Glutamatergic neuron (in vitro differentiated cells): ENCODE data around the gene LIPC. TPM values are rescaled to one million over a fixed set of nuclear protein-coding genes. Genes with fewer than 3 reads are reported as not detected.

ENCODE experiments used
- DNase-seq: peaks from one replicate; pipeline ENCODE4 v3.0.0; 2022
- H3K27ac Mint-ChIP-seq: one replicate; pipeline ENCODE4 v1.8.0; 2020; ENCODE audit warnings: mild to moderate bottlenecking, mixed read lengths, inconsistent platforms; ENCODE audit not compliant: unreplicated experiment
- H3K27me3 Mint-ChIP-seq: one replicate; pipeline ENCODE4 v1.8.0; 2020; ENCODE audit warnings: mild to moderate bottlenecking, moderate library complexity, mixed read lengths, inconsistent platforms; ENCODE audit not compliant: unreplicated experiment
- H3K36me3 Mint-ChIP-seq: one replicate; pipeline ENCODE4 v1.8.0; 2020; ENCODE audit warnings: mild to moderate bottlenecking, mixed read lengths, inconsistent platforms; ENCODE audit not compliant: unreplicated experiment
- H3K4me1 Mint-ChIP-seq: one replicate; pipeline ENCODE4 v1.8.0; 2020; ENCODE audit warnings: mild to moderate bottlenecking, low read depth, mixed read lengths, inconsistent platforms; ENCODE audit not compliant: unreplicated experiment
- H3K4me3 Mint-ChIP-seq: one replicate; pipeline ENCODE4 v1.8.0; 2020; ENCODE audit warnings: mild to moderate bottlenecking, mixed read lengths, inconsistent platforms; ENCODE audit not compliant: unreplicated experiment
- H3K9me3 Mint-ChIP-seq: one replicate; pipeline ENCODE4 v1.8.0; 2020; ENCODE audit warnings: mild to moderate bottlenecking, moderate library complexity, mixed read lengths, inconsistent platforms; ENCODE audit not compliant: unreplicated experiment
- total RNA-seq: library from RNA; stranded (reverse); fragmentation: NEBNext Ultra II Directional; extraction: Animal tissue kit (Norgen Biotek cat#: 25700); gene quantifications from one replicate; pipeline ENCODE4 v1.2.1, GENCODE V29; 2021; ENCODE audit not compliant: unreplicated experiment
- TF ChIP-seq, protein P1 (sequence below): fragments of 200-600 bp; sonication (generic); IDR thresholded peaks from one replicate; pipeline ENCODE4 v1.5.0; 2021; ENCODE audit not compliant: partially characterized antibody, unreplicated experiment

The LIPC gene
- total RNA-seq, 1 donor from 2014 or later = not detected

DNA sequence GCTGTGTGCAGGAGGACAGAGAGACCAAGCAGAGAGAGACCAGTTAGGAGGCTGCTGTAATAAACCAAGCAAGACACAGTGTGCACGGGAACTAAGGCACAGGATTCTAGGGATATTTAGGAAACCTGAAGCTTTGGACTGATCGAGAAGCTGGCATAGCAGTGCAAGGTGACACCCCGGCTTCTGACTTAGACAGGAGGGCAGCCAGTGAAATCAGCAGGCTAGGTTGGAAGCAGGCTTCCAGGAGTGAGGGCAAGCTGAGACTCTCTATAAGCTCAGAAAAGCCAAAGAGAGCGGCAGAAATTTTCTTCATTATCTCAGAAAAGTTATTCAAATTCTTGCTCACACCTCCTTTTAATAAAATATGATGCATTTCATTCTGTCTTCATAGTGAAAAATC is 104.6 kb downstream of the LIPC start:
- TF ChIP-seq, protein P1, sequence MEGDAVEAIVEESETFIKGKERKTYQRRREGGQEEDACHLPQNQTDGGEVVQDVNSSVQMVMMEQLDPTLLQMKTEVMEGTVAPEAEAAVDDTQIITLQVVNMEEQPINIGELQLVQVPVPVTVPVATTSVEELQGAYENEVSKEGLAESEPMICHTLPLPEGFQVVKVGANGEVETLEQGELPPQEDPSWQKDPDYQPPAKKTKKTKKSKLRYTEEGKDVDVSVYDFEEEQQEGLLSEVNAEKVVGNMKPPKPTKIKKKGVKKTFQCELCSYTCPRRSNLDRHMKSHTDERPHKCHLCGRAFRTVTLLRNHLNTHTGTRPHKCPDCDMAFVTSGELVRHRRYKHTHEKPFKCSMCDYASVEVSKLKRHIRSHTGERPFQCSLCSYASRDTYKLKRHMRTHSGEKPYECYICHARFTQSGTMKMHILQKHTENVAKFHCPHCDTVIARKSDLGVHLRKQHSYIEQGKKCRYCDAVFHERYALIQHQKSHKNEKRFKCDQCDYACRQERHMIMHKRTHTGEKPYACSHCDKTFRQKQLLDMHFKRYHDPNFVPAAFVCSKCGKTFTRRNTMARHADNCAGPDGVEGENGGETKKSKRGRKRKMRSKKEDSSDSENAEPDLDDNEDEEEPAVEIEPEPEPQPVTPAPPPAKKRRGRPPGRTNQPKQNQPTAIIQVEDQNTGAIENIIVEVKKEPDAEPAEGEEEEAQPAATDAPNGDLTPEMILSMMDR = no peak
- Mint-ChIP-seq H3K27ac (no peak overlapping the region), H3K36me3 (peaks cover 7% of the 10 kb centered on the region), H3K4me1 (peaks cover 9% of the 10 kb centered on the region), H3K4me3 (no peak overlapping the region), H3K27me3 (peaks cover 2% of the 10 kb centered on the region), H3K9me3 (peaks cover 1% of the 10 kb centered on the region)
- DNase-seq = no peak

DNA sequence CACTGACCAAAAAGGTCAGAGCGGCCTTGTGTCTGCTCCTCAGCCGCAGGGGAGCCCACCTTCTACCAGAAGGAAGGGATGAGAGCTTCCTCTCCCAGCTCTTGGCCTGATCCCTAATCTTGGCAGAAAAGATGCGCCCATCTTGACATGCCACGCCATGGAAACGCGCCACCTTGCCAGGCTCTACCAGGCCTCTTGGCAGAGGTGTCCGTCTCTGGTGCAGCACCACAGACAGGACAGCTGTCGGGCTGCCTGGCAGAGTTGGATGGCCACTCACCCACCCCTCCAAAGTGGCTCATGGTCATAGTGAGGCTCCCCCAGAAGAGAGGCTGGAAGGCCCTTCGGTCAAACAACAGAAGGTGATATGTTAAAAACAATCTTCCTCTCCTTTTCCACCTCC is 105.2 kb downstream of the LIPC start:
- peaks cover 3% of the 10 kb centered on the region for H3K9me3 Mint-ChIP-seq
- H3K4me1 Mint-ChIP-seq = peaks cover 13% of the 10 kb centered on the region
- H3K27ac Mint-ChIP-seq = no peak overlapping the region
- TF ChIP-seq, protein P1 = no peak
- no peak overlapping the region for H3K4me3 Mint-ChIP-seq
- no peak for DNase-seq
- H3K36me3 Mint-ChIP-seq = peaks cover 7% of the 10 kb centered on the region
- H3K27me3 Mint-ChIP-seq = peaks cover 2% of the 10 kb centered on the region

DNA sequence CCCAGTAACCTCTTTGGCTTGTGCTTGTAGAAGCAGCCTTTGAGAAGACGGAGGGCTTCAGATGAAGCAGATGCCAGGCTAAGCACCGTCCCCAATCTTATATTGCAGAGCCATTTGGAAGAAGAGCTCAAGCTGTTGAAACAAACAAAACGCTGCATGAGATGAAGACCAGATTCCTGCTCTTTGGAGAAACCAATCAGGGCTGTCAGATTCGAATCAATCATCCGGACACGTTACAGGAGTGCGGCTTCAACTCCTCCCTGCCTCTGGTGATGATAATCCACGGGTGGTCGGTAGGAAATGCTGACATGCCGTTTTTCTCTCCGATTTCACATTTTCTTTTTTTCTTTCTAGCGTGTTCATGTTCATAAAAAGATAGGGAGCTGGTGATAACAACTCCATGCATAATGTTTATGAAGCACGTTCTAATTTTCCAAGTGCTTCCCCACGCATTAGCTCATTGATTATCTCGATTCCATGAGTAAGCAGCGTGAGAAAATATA is 106.5 kb downstream of the LIPC start:
- no peak overlapping the region for H3K27ac Mint-ChIP-seq
- DNase-seq = no peak
- peaks cover 7% of the 10 kb centered on the region for H3K36me3 Mint-ChIP-seq
- peaks cover 3% of the 10 kb centered on the region for H3K9me3 Mint-ChIP-seq
- H3K4me1 Mint-ChIP-seq = peaks cover 14% of the 10 kb centered on the region
- H3K4me3 Mint-ChIP-seq = no peak overlapping the region
- H3K27me3 Mint-ChIP-seq = peaks cover 2% of the 10 kb centered on the region
- TF ChIP-seq, protein P1 = no peak

DNA sequence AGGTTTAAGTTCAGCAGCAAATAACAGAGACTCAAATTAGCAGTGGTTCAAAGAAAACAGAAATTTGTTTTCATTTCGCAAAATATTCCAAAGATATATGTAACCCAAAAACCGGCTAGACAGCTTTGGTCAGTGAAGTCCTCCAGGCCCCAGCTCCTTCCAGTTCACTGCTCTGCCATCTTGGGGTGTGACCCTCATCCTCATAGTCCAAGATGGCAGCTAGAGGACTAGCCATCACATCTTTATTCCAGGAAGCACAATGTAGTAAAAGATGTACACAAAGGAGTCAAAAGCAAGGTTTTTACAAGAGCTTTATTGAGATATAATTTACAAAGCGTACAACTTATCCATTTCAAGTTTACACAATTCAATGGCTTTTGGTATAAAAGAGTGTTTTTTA is 107.1 kb downstream of the LIPC start:
- Mint-ChIP-seq H3K27me3 (peaks cover 2% of the 10 kb centered on the region), H3K36me3 (peaks cover 7% of the 10 kb centered on the region), H3K4me1 (peaks cover 14% of the 10 kb centered on the region), H3K4me3 (no peak overlapping the region), H3K27ac (no peak overlapping the region), H3K9me3 (peaks cover 3% of the 10 kb centered on the region)
- TF ChIP-seq, protein P1 = no peak
- DNase-seq = no peak

DNA sequence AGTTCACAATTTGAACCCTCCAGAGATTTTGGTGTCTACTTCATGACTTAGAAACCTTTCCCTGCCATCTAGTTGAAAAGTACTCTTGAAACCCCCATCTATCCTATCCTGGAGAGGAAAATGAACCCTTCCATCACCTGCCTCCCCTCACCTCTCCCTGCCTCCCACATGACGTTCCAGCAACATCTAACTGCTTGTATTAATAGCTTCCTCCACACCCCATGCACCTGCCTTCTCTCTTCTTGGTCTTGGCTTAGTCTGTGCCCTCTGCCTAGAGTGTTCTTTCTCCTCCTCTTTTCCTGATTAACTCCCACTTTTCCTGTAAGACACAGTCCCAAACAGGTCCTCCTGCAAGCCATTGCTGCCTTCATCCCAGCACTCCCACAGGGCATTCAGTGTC is 107.8 kb downstream of the LIPC start:
- peaks cover 14% of the 10 kb centered on the region for H3K4me1 Mint-ChIP-seq
- no peak overlapping the region for H3K4me3 Mint-ChIP-seq
- DNase-seq = no peak
- H3K36me3 Mint-ChIP-seq = peaks cover 7% of the 10 kb centered on the region
- H3K27me3 Mint-ChIP-seq = peaks cover 2% of the 10 kb centered on the region
- H3K9me3 Mint-ChIP-seq = peaks cover 3% of the 10 kb centered on the region
- TF ChIP-seq, protein P1 = no peak
- no peak overlapping the region for H3K27ac Mint-ChIP-seq
